Measurements from ENCODE around the gene CIITA. TPM values are rescaled to one million over a fixed set of nuclear protein-coding genes. Genes with fewer than 3 reads are reported as not detected.

The CIITA gene
- total and polyA plus RNA-seq, 9 of the 15 experiments (the other 6 are each of a cell fraction or from before 2014, with no cell fraction given), result 0.01 to 0.20 (median 0.11) TPM; not detected in 4

GRCh38 chr16:10916534-10916933 is 39.5 kb downstream of the CIITA start:
- Histone ChIP-seq H3K27ac (ENCODE audit: extremely low read depth, low read depth, low read length) (no peak overlapping the region), H3K9me3 (replicated peaks; ENCODE audit: control insufficient read depth, insufficient read depth, low read depth, low read length) (no peaks in the 10 kb centered on the region), H4K20me1 (replicated peaks; ENCODE audit: control insufficient read depth, insufficient read depth, low read length) (no peaks in the 10 kb centered on the region), H3K4me1 (replicated peaks in 1 of 2; ENCODE audit: control insufficient read depth in 2 of 2, insufficient read depth in 2 of 2, low read length in 2 of 2) (peaks cover 3 to 4% of the 10 kb centered on the region in 2 experiments; a peak in 2 of 5 replicates), H3K36me3 (ENCODE audit: control insufficient read depth, insufficient read depth, low read length) (no peaks in the 10 kb centered on the region), H2AFZ (ENCODE audit: low read depth, low read length) (no peak overlapping the region), H3K9ac (ENCODE audit: insufficient read depth in 1 of 2, low read depth in 2 of 2, low read length in 2 of 2) (no peak overlapping the region), H3K4me2 (ENCODE audit: insufficient read depth, low read length) (no peak overlapping the region), H3K4me3 (no peak overlapping the region), H3K9me1 (ENCODE audit: control insufficient read depth, insufficient read depth, low read length) (no peaks in the 10 kb centered on the region), H3K27me3 (ENCODE audit: control insufficient read depth in 2 of 2, insufficient read depth in 2 of 2, low read length in 2 of 2) (peaks cover 10 to 28% of the 10 kb centered on the region in 2 experiments; a peak in 4 of 5 replicates), H3K79me2 (ENCODE audit: control insufficient read depth, insufficient read depth, low read length) (no peaks in the 10 kb centered on the region)
- DNase-seq (ENCODE audit: extremely low read depth in 1 of 4, low spot score in 3 of 4), result no peak
- TF ChIP-seq ZKSCAN1 (IDR thresholded peaks at IDR 0.05; ENCODE audit: low read depth, low read length) (peak; percentile 29; the same call in 1 of the 2 replicates), BDP1 (IDR thresholded peaks at IDR 0.05; ENCODE audit: insufficient read depth, insufficient read length) (no peak)
- no peak for FAIRE-seq
- BruUV-seq (replicated peaks), result no TSS peak
- in situ Hi-C loops (cut with MboI) (loop anchor here (10.0 kb wide), 1 partner anchor 242 kb away; no protein-coding TSS in a partner anchor), intact Hi-C loops (cut with micrococcal nuclease) (loop anchor here (5.0 kb wide), 1 partner anchor 179 kb away; no protein-coding TSS in a partner anchor)
- ATAC-seq, result no peak
- ChIA-PET POLR2A (interaction anchor here (0.9 to 1.0 kb wide), 2 partner anchors 11 to 390 kb away, joined by 5 read pairs; no protein-coding TSS in a partner anchor), CTCF (ENCODE audit: low intra/inter-chr PET ratio) (interaction anchor here (0.6 kb wide), 1 partner anchor 180 kb away, joined by 3 read pairs; no protein-coding TSS in a partner anchor)
- 4% methylated on average over 3 of the region's 3 CpGs for WGBS (ENCODE audit: insufficient coverage, low coverage, missing lambda C conversion rate)

GRCh38 chr16:10918294-10919002 is 41.4 kb downstream of the CIITA start:
- DNase-seq (ENCODE audit: extremely low read depth in 1 of 4, low spot score in 3 of 4) (peak; percentile 80 to 93 (median 82)), FAIRE-seq (peak; percentile 95), ATAC-seq (peak; percentile 97)
- Histone ChIP-seq H3K4me3 (no peak overlapping the region), H4K20me1 (replicated peaks; ENCODE audit: control insufficient read depth, insufficient read depth, low read length) (no peaks in the 10 kb centered on the region), H2AFZ (ENCODE audit: low read depth, low read length) (peak overlapping the region; percentile 57; the same call in 1 of the 2 replicates), H3K27me3 (ENCODE audit: control insufficient read depth in 2 of 2, insufficient read depth in 2 of 2, low read length in 2 of 2) (peaks cover 6 to 17% of the 10 kb centered on the region in 2 experiments; a peak in 4 of 5 replicates), H3K27ac (ENCODE audit: extremely low read depth, low read depth, low read length) (no peak overlapping the region), H3K36me3 (ENCODE audit: control insufficient read depth, insufficient read depth, low read length) (no peaks in the 10 kb centered on the region), H3K4me2 (ENCODE audit: insufficient read depth, low read length) (peak overlapping the region; percentile 47), H3K9me3 (replicated peaks; ENCODE audit: control insufficient read depth, insufficient read depth, low read depth, low read length) (no peaks in the 10 kb centered on the region), H3K9me1 (ENCODE audit: control insufficient read depth, insufficient read depth, low read length) (no peaks in the 10 kb centered on the region), H3K79me2 (ENCODE audit: control insufficient read depth, insufficient read depth, low read length) (no peaks in the 10 kb centered on the region), H3K9ac (ENCODE audit: insufficient read depth in 1 of 2, low read depth in 2 of 2, low read length in 2 of 2) (no peak overlapping the region), H3K4me1 (replicated peaks in 1 of 2; ENCODE audit: control insufficient read depth in 2 of 2, insufficient read depth in 2 of 2, low read length in 2 of 2) (peaks cover 3 to 10% of the 10 kb centered on the region in 2 experiments; a peak in 2 of 5 replicates)
- in situ Hi-C loops (cut with MboI) (loop anchor here (10.0 kb wide), 1 partner anchor 244 kb away; no protein-coding TSS in a partner anchor), intact Hi-C loops (cut with micrococcal nuclease) (loop anchor here (1.0 to 5.0 kb wide), 2 partner anchors 181 to 404 kb away; no protein-coding TSS in a partner anchor)
- ChIA-PET POLR2A (interaction anchor here (0.6 to 1.3 kb wide), 5 partner anchors 9 to 414 kb away, joined by 3 to 6 read pairs (median 3); no protein-coding TSS in a partner anchor), CTCF (ENCODE audit: low intra/inter-chr PET ratio) (interaction anchor here (0.5 to 2.4 kb wide), 6 partner anchors 250 to 664 kb away, joined by 3 to 19 read pairs (median 4); no protein-coding TSS in a partner anchor)
- WGBS (ENCODE audit: insufficient coverage, low coverage, missing lambda C conversion rate), result 31% methylated on average over 19 of the region's 21 CpGs
- BruUV-seq (replicated peaks), result no TSS peak
- TF ChIP-seq ETV5 (CRISPR knock-in tag; IDR thresholded peaks at IDR 0.05; ENCODE audit: low read depth) (no peak), TSHZ1 (CRISPR knock-in tag; IDR thresholded peaks at IDR 0.05) (no peak), ADNP (tag; IDR thresholded peaks at IDR 0.05) (no peak), ZBTB49 (CRISPR knock-in tag; IDR thresholded peaks at IDR 0.05; ENCODE audit: borderline replicate concordance) (no peak), ZKSCAN3 (CRISPR knock-in tag; IDR thresholded peaks at IDR 0.05) (no peak)
